ENCODE data around the gene UST.

The UST gene

GRCh38 chr6:149013586-149014344 lies 266.9 kb downstream of the UST start:
- no peak for TF ChIP-seq CTCF (IDR thresholded peaks at IDR 0.05; ENCODE audit: borderline replicate concordance, control extremely low read depth, extremely low read depth, insufficient read depth, missing control alignments)
- DNase-seq (ENCODE audit: low spot score): no peak
- in situ Hi-C loops (cut with MboI; ENCODE audit: low sequenced_read_pairs, unreplicated experiment): no loop called here

- no peak for DNase-seq (ENCODE audit: low spot score)
- TF ChIP-seq CTCF (IDR thresholded peaks at IDR 0.05; ENCODE audit: borderline replicate concordance, control extremely low read depth, extremely low read depth, insufficient read depth, missing control alignments): no peak
- in situ Hi-C loops (cut with MboI; ENCODE audit: low sequenced_read_pairs, unreplicated experiment): no loop called here
Observed at GRCh38 chr6:149014631-149015534, 268.1 kb downstream of the UST start.

- no peak for TF ChIP-seq CTCF (IDR thresholded peaks at IDR 0.05; ENCODE audit: borderline replicate concordance, control extremely low read depth, extremely low read depth, insufficient read depth, missing control alignments)
- in situ Hi-C loops (cut with MboI; ENCODE audit: low sequenced_read_pairs, unreplicated experiment): no loop called here
- no peak for DNase-seq (ENCODE audit: low spot score)
Observed at GRCh38 chr6:149015535-149016525, 269.0 kb downstream of the UST start.

GRCh38 chr6:149016716-149017115 lies 269.9 kb downstream of the UST start:
- no peak for TF ChIP-seq CTCF (IDR thresholded peaks at IDR 0.05; ENCODE audit: borderline replicate concordance, control extremely low read depth, extremely low read depth, insufficient read depth, missing control alignments)
- DNase-seq (ENCODE audit: low spot score): no peak
- in situ Hi-C loops (cut with MboI; ENCODE audit: low sequenced_read_pairs, unreplicated experiment): no loop called here

- in situ Hi-C loops (cut with MboI; ENCODE audit: low sequenced_read_pairs, unreplicated experiment): no loop called here
- DNase-seq (ENCODE audit: low spot score): no peak
- no peak for TF ChIP-seq CTCF (IDR thresholded peaks at IDR 0.05; ENCODE audit: borderline replicate concordance, control extremely low read depth, extremely low read depth, insufficient read depth, missing control alignments)
Observed at GRCh38 chr6:149020319-149020718, 273.5 kb downstream of the UST start.

- no peak for TF ChIP-seq CTCF (IDR thresholded peaks at IDR 0.05; ENCODE audit: borderline replicate concordance, control extremely low read depth, extremely low read depth, insufficient read depth, missing control alignments)
- no peak for DNase-seq (ENCODE audit: low spot score)
- in situ Hi-C loops (cut with MboI; ENCODE audit: low sequenced_read_pairs, unreplicated experiment): no loop called here
Observed at GRCh38 chr6:149024361-149024760, 277.5 kb downstream of the UST start.
